CD4-positive, alpha-beta T cell treated with Interleukin-1 beta for 1 hour (primary cell): ENCODE data around the gene B4GALT4.

Experiments used
- DNase-seq, 2 donors: peaks; one replicate each; pipeline ENCODE4 v3.0.0-alpha.2; 2020 to 2022

B4GALT4 gene

GRCh38 chr3:119236756-119237155 is 3.9 kb downstream of the B4GALT4 start:
- peak; percentile 24 to 43 for DNase-seq

GRCh38 chr3:119235151-119235550 is 5.5 kb downstream of the B4GALT4 start:
- no peak for DNase-seq

GRCh38 chr3:119234610-119235009 is 6.1 kb downstream of the B4GALT4 start:
- DNase-seq = no peak

- DNase-seq = no peak
These were observed 9.9 kb downstream of the B4GALT4 start for GRCh38 chr3:119230745-119231144.

DNA sequence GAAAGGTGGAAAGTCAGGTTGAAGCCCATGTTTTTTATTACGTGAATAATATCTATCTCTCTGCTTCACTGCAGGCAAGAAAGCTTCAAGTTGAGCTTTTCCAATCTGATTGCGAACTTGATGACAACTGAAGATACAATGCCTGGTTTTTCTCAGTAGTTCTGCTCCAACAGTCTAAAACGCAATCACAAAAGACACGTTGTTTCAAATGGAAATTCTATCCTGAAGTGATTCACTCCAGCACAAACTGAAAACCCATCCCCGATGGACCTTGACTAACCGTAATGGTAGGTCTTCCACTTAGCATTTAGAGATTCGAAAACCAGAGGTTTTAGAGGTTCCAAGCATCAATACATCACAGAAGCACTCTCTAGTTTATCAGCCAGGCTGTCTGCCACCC is 10.6 kb downstream of the B4GALT4 start:
- no peak for DNase-seq

GRCh38 chr3:119229190-119229589 is 11.5 kb downstream of the B4GALT4 start:
- no peak for DNase-seq

- no peak for DNase-seq
These were observed 12.1 kb downstream of the B4GALT4 start for GRCh38 chr3:119228373-119229145.

GRCh38 chr3:119227070-119227850 is 13.4 kb downstream of the B4GALT4 start:
- DNase-seq = no peak

DNA sequence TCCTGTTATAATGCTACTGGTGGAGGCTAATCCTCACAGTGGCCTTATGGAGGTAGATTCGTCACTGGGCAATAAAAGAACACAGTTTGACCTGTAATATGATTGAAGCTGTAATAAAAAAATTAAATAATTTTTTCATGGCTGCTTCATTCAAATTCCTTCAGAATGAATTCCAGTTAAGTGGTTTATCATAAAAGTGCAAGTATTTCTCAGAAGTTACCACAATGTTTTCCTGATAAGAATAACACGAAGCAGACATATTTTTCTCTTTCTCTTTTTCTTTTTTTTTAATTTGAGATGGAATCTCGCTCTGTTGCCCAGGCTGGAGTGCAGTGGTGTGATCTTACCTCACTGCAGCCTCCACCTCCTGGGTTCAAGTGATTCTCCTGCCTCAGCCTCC is 15.6 kb downstream of the B4GALT4 start:
- no peak for DNase-seq

DNA sequence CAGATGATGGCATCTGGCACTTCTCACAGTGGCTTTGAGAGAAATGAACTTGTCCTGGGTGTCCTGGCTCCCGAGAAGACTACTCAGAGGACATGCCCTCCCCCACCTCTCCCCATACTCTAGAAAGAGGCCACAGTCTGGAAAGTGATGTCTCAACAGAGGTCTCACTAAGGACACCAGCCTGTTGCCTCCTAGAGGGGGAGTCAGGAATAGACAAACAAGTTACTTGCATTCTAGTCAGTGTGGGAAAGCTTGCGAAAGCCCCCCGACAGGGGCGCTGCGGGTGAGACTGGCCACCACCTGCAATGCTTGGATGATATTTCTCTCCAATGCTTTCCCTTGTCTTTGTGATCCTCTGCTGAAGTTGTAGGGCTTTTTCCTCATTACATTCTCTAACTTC is 17.2 kb downstream of the B4GALT4 start:
- DNase-seq = no peak

DNA sequence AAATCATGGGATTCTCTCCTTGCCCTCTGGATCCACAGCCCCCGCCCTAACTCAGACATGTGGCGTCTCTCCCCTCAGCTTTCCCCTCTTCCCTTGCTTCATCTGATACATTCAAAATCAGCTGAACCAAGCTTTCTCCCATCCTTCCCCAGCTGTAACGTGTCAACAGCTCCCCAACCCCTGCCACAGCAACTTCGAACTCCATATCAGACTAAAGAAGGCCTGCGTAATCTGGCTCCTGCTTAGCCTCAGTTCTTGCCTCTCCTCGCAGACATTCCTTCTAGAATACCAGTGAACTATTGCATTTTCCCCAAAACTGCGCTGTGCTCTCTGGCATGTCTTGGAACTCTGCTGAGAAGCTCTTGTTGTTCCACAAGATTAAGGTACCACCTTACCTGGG is 18.3 kb downstream of the B4GALT4 start:
- no peak for DNase-seq

- no peak for DNase-seq
These were observed 18.8 kb downstream of the B4GALT4 start for GRCh38 chr3:119221779-119222320.

DNA sequence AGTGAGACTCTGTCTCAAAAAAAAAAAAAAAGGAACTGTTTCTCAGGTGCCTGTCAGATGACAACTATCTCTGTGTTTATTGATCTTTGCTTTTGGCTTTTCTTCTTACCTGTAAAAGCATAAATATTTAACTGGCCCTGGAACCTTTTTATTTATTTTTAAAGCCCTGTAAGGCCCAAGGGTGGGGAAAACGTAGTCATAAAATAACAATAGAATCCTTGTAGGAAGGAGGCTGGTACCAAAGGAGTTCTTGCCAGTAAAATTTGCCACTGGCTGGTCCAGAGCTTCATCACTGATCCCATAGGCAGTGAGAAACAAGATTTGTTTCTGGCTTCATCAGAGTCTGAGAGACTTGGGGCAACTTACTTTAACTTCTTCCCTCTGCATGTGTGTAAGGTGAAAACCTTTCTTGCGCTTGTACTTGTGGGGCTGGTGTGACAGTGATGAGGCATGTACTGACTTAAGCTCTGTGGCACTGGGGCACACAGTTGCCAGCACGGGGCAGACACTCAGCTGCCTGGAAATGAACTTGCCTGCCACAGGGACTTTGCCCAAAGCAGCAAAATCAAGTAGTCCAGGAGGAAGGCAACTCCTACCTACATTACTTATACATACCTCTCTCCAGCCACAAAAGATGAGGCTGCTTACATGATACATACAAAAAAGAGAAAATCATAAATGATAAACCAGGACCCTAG is 19.6 kb downstream of the B4GALT4 start:
- no peak for DNase-seq

DNA sequence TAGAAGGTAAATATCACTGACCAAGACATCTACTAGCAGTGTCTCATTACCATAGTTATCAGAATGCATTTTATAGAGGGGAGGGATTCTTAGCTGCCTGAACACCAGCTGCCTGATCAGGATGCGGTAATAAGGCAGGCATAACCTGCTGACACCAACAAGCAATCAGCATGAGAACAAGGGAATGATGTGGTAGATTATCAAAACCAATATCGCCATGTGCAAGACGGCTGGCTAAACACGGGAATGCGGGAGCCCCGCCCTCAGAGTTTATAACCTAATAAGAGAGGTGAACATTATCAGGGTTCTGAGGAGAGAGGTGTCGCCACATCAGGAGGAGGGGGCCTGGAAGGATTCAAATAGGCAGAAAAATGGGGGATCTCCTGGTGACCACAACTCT is 20.5 kb downstream of the B4GALT4 start:
- DNase-seq = no peak

DNA sequence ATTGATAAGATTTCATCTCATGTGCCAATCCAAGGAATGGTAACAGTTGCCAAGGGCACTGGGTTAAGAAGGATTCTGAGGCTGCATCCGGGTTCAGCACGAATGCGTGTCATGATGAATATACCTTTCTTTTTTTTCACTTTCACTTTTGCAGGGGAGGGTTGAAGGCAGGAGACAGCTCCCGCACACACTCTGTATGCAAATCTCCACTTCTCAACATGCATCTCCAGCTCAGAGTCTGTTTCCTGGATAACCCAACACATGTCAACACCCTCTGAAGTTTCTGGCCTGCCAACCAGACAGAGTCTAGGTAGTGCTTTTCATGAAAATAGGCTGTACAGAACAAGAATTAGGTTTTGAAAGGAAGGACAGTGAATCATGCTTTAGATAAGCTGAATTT is 21.6 kb downstream of the B4GALT4 start:
- peak; percentile 36 to 38 for DNase-seq

DNA sequence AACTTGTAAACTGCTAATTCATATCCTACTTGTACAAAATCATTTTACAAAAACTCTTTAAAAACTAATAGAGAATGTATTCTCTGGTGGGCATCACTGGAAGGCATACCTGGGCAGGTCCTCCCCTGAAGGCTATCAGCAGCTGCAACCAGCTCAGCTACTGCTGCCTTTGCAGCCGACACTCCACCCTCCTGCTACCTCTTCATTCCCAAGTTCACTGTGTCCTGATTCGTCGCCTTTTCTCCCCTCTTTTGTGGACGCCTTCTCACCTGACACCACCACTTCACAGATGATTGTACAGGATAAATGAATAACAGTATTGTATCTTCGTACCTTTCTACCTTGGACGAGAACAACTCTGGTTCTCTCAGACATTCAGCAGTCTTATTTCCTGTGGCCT is 28.9 kb downstream of the B4GALT4 start:
- no peak for DNase-seq

DNA sequence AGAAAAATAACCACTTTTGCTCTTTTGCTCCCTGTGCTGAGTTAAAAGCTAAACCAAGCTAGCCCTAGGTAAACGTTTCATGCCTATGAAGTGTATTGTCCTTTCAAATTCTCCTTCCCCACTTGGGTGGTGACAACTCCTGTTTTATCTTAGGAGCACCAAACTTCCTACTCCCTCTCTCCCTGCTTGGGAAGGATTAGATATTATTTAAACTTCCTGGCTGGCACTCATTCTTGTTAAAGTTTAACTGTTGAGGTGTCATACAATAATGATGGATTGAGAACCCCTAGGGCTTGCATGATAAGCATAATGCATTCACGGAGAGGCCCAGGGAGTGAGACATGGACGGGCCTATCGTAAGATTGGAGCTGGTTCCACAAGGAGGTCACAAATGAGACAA is 29.5 kb downstream of the B4GALT4 start:
- DNase-seq = no peak

GRCh38 chr3:119207512-119207875 is 33.2 kb downstream of the B4GALT4 start:
- no peak for DNase-seq

DNA sequence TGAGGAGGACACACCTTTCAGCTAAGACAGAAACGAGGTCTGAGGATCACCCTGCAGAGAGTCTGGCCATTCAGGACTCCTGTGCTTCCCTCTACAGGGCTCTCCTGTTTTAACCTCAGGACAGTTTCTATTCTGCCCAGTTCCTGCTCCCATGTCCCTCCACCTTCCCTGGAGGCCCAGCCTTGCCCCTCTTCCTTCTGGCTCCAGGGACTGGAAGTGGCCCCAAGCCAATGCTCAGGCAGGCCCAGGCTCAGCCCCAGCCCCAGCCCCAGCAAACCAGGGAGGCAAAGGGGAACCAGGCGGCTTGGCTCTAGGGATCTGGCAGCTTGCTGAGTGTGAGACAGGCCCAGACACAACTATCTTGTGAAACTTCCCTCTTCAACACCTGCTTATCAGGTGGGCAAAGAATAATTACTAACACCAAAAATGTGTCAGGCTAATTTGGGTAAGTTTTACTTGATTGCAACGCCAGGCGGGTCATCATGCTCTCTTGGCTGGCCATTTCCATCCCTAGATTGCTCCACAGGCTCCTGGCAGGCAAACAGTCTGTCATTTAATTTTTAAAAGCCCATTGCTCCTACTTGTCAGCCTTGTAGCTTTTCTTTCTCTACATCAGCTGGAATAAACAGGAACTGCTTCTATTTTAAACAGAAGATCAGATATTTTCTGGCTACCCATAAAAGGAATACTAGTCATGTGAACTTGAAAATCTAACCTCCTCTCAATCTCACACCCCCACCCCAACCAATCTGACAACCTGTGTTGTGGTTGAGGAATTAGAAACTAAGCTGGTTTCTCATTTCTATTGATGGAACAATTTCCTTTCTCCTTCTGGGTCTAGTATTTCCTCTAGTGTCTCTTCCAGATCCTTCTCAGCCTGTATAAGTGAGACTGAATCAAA is 33.8 kb downstream of the B4GALT4 start:
- DNase-seq = no peak

DNA sequence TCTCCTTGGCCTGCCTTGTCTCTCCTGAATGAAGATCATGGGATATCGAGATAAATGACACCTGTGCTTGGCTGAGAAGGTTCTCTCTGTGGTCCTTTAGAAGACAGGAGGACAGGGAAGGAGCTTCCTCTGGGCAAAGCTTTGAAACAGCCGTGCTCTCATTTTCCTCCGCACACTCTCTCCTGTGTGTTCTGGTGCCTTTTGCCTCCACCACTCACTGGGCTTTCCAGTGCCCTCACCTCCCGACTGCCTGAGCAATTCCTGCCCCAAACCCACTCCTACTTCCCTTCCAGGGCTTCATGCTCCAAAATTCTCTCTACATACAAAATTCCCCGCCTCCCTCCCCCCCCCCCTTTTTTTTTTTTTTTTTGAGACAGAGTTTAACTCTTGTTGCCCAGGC is 35.0 kb downstream of the B4GALT4 start:
- no peak for DNase-seq

DNA sequence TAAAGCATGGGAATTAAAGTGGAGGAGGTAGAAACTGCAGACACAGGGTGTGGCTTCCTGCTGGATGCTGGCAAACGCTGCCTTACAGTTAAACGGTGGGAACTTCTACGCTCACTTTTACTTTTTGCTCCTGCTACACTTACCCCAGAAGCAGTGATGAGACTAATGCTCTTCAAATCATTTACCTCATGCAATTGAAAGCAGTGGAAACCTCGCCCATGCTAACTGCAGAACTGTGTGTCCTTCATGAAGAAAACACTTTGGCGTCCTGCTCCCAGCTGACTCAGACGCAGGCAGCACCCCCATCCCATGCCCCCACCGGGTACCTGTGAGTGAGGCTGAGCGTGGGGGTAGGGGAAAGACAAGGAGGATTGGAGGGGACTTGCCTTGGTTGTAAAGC is 35.5 kb downstream of the B4GALT4 start:
- DNase-seq = no peak

DNA sequence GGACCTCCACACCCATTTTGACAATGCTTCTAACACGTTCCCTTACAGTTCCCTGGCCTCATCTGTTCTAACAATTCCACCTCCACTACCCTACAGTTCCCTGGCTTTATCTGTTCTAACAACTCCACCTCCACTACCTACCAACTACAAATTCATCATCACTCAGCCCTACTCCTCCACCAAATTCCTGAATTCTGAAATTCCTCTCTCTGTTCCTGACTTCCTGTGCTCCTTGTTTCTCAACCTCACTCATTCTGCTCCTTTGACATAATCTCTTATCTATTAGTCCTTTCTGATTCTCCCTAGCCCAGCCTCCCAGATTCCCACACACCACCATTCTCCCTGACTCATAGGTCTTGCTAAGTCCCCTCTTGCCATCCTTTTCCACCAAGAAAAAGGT is 44.8 kb downstream of the B4GALT4 start:
- no peak for DNase-seq

DNA sequence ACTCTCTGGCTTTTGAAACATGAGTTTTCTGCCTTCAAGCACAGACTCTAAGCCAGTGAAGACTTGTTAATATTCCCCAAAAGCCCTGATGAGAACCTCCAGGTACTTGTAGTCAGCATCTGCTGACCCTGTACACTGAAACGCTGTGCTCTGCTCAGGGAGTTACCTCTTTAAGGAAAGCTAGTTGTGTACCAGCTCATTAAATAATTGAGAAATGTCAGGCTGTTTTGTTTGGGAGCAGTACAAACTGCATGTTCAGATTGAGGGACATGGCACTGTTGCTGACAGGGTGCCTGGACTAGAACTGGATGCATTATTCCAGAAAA is 45.6 kb downstream of the B4GALT4 start:
- DNase-seq = no peak
